Lower leg skin (tissue), 3 donors: ENCODE results near the gene HS2ST1.

ENCODE experiments used
- CTCF ChIP-seq, 3 donors: fragments of 450-650 bp; IDR thresholded peaks; one replicate each; pipeline ENCODE4 v1.5.1; 2016; ENCODE audit warnings: antibody characterized with exemption in 3 of 3, mild to moderate bottlenecking in 3 of 3, moderate library complexity in 2 of 3
- POLR2A ChIP-seq, 2 donors: fragments of 450-650 bp; IDR thresholded peaks; one replicate each; pipeline ENCODE4 v1.6.1; 2016 to 2017; ENCODE audit warnings: antibody characterized with exemption in 2 of 2, mild to moderate bottlenecking in 1 of 2, moderate library complexity in 1 of 2

GRCh38 chr1:87148661-87149060, 234.2 kb downstream of the HS2ST1 start:
- TF ChIP-seq CTCF (IDR thresholded peaks at IDR 0.05), result no peak
- TF ChIP-seq POLR2A (IDR thresholded peaks at IDR 0.05), result no peak
